GM19372 (cell line): ENCODE results near the gene FER1L5.

Source experiments
- ATAC-seq: cut with Tn5 transposase; IDR thresholded peaks from one replicate; pipeline ENCODE4 v1.9.1; 2021; ENCODE audit warnings: mild to moderate bottlenecking, low read depth, moderate library complexity; ENCODE audit not compliant: unreplicated experiment

Gene FER1L5

DNA sequence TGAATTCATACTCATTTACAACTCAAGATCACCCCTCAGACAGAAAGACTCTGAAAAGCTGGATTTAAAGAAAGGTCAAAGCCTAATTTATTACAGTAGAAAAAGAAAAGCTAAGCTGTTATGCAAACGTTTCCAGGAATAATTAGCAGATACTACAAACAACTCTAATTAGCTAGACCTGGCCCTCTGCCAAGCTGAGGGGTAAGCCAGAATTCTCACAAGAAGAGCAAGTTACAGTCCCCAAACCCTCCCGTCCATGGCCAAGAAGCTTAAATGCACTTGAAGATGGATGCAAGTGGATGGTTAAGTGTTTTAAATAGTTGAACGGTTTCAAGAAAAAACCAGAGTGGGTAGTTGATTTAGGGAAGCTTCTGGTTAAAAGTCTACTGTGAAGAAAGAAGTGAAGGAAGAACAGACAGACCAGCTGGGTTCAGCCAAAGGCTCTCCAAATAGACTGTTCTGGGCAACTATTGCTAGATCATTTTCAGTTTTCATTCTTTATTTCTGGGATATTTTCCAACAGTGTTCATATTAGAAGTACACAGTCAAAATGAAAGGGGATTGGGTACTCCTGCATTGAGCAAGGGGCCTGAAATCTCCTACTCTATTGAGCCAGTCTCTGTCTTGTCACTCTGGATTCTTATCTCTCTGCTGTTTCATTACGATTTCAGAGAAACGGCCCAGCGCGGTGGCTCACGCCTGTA is 92.5 kb downstream of the FER1L5 start:
- ATAC-seq: no peak

DNA sequence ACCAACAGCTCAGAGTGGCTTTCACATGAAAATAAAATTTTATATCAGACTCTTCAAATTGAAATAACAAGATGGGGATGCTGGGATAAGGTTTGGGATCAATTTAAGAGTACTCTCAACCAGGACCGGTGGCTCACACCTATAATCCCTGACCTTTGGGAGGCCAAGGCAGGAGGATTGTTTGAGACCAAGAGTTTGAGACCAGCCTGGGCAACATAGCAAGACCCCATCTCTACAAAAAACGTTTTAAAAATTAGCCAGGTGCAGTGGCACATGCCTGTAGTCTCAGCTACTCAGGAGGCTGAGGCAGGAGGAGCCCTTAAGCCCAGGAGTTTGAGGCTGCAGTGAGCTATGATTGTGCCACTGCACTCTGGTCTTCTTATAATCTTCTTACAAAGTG is 94.7 kb downstream of the FER1L5 start:
- no peak for ATAC-seq

DNA sequence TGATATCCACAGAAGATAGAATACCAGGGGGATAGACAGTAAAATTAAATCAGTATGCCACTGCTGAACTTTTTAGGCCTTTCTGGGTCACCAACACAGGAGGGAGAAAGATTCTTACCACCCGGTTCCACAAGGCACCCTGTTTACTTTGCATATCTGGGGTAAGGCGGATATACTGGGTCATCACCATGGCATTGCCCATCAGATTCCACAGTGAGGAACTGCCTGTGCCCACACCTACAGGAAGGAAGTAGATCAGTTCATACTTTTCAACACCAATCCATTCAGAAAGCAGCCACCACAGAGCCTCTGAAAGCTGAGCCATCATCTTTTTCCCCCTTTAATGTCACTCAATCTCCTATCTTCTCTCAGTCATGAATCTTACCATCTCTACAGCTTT is 95.3 kb downstream of the FER1L5 start:
- no peak for ATAC-seq

DNA sequence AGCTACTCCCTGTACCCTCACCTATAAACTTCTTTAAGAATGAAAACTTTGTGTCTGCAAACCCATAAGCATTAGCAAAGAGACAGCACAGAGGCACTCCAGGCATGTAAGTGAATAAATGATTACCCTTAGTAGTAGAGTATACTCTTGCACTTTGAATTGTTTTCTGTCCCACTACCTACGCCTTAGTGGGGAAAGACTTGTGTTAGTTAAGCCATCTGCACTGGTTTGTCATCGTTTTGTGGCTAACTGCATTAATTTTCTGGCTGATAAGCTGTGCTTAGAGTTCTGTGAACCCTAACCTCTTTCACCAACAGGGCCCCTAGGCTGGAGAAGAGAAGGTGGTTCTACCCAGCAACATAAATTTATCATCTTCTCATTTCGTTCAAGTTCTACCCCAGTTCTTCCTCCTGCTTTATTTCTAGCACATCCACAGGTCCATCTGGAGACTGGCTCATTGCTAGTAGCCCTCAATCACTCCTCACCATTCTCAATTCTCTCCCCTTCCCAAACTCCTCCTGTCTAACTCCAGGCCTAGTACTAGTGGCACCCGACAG is 96.6 kb downstream of the FER1L5 start:
- no peak for ATAC-seq

DNA sequence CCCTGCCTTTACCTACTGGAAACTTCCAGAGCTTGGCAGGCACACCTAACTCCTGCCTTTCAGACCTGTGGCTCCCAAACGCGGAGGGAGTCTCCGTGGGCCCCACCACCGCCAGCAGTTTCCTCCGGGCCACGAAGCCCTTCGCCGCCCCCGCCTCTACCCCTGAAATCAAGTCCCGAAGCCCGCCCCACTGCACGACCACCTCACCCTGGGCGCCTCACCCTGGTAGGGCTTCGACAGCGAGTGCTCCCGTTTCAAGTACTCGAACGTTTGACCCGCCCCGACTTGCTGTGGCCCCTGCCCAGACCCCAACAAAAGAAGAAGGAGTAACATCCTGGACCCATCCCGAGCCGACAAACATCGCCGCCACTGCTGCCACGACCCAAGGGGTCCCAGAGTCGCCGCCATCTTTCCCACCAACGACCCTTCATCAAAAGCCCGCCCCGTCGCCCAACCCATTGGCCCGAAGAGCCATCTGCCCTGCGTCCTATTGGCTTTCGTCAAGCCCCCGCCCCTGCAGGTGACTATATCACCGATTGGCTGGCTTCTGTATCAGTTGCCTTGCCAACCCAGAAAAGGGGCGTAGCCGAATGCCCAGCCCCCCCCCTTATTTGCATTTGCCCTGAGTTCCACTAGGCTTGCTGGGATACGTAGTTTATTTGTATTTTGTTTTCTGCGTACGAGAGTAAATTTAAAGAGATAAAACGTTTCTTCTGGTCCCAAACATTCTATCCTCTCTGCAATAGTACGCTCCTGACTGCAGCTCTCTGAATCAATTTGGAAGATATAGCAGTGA is 97.3 kb downstream of the FER1L5 start, which contains the start of gene LMAN2L:
Gene LMAN2L (minus strand): TSS at position 432 of the 796 bp plus-strand sequence. CDS start 24 bp downstream, at position 408.
- ATAC-seq: peak; percentile 100

DNA sequence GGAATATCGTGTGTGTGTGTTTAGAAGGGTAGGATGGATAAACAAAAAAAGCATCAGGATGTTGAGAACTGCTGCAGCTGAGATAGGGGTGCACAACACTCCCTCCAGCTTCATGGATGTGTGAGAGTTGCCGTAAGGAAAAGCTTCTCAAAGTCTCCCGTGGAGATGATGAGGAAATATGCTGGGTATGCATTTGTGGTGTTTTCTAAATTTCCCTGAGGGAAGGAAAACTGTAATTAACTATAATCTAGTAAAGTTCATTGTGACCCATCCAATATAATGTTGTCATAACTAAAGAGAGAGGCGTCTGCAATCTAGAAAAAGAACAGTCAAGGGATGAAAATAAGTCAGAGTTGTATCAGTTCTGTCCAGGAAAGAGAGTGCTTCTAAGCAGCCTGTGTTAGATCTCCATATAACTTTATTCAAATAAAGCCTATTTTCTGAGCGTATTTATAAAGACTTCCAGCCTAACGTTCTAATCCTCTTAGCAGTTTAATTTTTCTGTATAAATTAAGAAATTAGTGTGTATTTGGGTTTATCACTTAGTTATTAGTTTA is 104.6 kb downstream of the FER1L5 start:
- ATAC-seq: no peak

DNA sequence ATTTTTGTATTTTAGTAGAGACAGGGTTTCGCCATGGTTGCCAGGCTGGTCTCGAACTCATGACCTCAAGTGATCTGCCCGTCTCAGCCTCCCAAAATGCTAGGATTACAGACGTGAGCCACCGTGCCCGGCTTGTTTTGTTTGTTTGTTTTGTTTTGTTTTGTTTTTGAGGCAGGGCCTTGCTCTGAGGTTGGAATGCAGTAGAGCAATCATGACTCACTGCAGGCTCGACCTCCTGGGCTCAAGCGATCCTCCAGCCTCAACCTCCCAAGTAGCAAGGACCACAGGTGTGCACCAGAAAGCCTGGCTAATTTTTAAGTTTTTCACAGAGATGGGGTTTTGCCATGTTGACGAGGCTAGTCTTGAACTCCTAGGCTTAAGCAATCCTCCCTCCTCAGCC is 109.2 kb downstream of the FER1L5 start:
- ATAC-seq: no peak

DNA sequence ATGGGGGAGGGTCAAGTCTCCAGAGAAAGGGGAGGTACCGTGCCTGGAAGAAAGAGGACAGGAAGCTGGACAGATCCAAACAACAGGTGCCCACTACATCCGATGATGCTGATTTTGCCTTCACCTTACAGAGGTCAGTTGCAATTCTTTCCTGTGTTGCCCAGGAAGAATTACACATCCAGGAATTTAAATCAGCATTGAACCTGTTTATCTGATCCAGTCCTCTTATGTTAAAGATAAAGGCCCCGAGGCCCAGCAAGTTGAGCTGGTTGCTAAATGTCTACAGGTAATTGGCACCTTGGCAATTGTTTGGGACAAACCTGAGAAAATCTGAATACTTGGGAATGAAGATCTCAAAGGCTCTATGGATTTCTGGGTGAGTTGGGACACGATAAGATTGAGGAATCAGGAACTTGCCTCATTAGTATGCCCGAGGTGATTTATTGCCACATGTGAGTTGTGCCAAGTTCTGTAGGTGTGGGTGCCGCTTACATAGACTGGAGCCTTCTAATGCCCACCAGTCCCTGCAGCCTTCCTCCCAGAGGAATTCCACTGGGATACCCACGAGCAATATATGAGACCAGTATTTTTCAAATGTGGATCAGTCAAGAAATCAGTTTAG is 111.2 kb downstream of the FER1L5 start:
- ATAC-seq: no peak

DNA sequence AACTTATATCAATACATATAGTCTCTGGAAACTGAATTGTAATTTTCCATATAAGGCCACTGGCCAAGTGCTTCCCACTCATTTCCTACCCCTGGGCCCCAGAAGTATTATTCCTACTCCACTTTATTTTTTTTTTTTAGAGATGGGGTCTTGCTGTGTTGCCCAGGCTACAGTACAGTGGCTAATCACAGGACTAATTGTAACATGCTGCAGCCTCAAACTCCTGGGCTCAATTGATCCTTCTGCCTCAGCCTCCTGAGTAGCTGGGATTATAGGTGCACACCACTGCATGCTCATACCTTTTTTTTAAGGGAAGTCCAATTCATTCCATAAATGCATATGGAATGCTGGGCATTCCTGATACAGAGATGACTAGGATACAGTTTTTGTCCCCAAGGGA is 111.8 kb downstream of the FER1L5 start:
- no peak for ATAC-seq
